GM19035 (cell line): ENCODE data around the gene CHD1.

ENCODE experiments used
- ATAC-seq: cut with Tn5 transposase; IDR thresholded peaks from one replicate; pipeline ENCODE4 v1.9.1; 2021; ENCODE audit not compliant: unreplicated experiment

The CHD1 gene

DNA sequence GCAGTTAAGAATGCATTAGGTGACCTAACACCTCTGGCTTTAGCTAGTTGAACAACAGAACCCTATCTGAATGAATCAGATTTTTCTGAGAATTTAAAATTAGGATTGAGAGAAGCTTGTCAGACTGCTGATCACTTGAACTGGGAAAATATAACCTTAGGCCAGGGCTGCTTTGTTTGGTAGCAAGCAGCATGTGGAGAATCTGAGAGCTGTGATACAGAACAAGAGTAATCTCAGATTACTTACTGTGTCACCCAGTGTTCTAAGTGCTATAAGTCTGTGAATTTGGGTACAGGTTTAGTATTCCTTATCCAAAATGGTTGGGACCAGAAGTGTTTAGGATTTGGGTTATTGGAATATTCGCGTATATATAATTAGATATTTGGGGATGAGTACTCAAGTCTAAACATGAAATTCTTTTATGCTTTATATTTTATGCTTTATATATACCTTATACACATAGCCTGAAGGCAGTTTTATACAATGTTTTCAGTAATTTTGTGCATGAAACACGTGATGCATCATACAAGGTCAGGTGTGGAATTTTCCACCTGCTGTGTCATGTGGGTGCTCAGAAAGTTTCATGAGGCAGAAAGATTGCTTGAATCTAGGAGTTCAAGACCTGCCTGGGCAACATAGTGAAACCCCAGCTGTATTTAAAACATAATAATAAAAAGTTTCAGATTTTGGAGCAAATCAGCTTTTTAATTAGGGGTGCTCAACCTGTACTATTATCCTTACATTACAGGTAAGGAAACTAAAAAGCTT is 8.3 kb upstream of the CHD1 start:
- no peak for ATAC-seq

DNA sequence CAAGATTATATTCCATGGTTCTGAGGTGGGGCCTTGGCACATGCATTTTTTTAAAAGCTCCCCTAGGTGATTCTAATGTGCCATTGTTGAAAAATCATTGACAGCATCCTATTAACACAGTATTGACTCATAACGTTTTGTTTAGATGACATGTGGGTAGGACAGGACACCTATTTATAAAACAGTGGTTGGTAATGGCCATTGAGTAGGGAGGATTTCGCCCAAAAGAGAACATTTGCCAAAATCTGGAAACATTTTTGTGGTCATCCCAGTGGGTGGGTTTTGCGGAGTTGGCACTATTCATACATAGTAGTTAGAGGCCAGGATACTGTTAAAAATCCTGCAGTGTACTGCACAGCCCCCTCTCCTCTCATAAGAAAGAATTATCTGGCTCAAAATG is 6.4 kb upstream of the CHD1 start:
- no peak for ATAC-seq

DNA sequence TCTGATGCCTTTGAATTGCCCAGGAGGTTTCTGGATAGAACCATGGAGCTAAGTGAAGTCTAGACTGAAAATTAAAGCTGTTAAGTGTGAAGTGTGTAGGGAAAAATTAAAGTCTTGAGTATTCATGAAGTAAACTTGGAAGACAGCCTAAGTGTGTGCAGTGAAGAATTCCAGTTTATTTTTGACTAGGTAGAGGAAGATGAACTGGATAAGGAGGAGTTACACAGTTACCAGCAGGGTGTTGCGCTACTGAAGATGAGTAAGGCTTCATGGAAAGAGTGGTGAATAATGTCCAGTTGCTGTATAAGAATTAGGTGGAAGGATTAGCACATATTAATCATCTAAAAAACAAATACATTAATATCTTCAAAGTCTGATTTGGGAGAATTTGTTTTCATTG is 5.7 kb upstream of the CHD1 start:
- ATAC-seq = no peak

DNA sequence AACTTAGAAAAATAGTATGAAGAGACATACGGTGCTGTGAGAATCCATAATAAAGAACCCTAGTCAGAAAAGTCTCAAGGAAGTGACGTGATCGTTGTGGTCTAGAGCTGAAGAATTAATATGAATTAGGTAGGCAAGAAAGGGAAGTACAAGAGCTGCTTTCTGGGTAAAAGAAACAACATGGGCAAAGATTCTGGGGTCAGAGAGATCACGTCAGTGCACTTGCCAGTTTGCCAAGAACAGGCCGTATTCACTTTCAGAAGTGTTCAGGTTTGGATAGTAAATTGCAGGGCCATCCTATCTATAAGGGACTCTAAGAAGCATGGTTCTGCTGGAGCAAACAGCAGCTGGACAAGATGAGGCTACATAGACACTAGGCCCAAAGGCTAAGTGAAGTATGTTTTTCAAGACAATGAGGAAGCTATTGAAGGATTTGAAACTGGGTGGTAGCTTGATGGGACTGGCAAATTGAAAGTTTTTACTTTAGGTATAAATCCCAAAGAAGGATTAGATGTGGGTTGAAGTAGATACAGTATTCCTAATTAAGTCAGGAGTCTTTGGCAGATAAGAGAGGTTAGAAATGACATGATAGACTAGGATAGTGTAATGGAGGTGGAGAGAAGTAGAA is 4.8 kb upstream of the CHD1 start:
- ATAC-seq = peak; percentile 18

DNA sequence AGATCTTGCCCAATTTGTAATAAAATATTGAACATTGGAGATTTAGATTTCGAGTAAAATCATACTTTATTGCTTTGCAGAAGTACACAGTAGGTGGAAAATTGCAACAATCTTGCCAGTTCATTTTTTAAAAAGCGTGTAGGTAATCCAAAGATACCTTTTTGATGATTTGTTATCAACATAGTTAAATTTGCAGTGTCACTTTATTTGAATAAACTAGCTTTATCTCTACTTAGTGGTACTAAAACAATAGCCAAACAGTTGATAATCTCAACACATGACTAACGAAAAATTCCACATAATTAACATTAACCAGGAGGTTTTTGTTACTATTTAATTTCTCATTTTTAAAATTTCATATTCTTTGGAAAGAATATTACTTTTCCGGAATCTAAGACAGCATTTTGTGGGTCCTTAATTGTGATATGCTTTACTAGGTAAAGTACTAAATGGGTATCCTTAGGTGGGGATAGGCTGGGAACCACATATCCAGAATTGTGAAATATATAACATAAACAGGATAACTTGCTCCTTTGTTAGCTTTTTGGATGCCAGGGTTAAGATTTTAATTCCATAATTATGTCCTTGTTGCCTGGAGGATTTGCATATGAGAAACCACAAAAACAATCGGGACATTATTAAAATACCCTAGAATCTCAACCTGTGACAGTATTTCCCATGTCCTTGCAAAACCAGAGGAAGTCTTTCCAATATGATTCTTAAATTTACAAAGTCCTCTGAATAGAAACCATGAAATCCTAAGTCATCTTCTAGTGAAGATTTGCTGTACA is 2.4 kb upstream of the CHD1 start:
- ATAC-seq = no peak

DNA sequence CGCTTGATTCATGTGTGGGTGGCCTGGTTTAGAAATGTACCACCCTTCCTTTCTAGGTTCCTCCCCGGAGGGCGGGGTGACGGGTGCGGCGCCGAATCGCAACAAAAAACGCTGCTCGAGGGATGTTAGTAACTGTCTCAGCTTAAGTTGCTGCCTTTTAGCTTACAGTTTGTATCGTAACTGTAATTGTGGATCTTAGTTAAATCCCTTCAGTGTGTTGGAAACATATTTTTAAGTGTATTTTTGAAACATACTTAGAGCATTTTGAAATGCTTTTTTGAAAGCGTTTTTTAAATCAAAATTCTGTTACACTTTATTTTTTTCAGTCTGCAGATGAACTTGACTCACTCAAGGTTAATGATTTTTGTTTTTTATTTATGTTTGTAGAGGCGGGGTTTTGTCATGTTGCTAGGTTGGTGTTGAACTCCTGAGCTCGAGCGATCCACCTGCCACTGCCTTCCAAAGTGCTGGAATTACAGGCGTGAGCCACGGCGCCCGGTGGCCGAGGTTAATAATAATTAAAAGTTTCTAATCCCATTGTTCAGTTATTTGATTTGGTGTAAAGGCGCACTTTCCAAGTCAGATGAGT is 997 bp upstream of the CHD1 start:
- ATAC-seq = peak; percentile 55

DNA sequence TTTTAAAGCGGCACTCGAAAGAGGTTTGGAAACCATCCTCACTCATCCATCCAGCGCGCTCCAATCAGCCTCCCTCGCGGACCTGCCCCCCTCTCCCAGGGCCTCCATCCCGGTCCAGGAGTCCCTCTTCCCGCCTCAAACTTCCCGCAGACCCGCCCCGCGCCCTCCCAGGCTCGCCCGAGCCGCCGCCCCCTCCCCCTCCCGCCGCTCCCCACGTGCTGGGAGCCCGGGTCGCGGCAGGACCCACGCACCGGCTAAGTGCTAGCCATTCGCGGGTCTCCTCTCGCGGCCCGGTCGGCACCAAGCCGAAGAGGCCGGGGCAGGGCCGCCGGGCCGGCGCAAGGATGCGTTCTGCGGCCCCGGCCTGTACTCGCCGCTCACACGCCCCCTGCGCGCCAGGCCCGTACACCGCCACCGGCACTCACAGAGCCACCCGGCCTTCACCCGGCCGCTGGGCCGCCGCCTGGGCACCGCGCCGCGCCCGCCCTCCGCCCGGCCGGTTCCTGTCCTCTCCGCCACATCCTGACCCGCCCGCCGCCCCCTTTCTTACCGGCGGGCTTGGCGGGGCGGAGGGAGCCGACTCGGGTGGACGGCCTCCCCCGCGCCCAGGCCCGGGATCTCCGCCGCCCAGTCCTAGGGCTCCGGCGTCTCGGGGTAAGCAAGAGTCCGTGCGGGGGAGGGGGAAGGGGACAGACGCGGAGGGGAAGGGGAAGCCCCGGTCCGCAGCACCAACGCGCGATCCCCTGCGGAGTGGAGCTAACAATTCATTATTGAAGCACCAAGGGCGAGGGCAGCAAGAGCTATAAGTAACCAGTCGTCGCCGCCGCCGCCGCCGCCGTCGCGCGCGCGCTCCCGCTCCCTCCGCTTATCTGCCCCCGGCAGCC is 576 bp downstream of the CHD1 start:
- peak; percentile 35 for ATAC-seq

DNA sequence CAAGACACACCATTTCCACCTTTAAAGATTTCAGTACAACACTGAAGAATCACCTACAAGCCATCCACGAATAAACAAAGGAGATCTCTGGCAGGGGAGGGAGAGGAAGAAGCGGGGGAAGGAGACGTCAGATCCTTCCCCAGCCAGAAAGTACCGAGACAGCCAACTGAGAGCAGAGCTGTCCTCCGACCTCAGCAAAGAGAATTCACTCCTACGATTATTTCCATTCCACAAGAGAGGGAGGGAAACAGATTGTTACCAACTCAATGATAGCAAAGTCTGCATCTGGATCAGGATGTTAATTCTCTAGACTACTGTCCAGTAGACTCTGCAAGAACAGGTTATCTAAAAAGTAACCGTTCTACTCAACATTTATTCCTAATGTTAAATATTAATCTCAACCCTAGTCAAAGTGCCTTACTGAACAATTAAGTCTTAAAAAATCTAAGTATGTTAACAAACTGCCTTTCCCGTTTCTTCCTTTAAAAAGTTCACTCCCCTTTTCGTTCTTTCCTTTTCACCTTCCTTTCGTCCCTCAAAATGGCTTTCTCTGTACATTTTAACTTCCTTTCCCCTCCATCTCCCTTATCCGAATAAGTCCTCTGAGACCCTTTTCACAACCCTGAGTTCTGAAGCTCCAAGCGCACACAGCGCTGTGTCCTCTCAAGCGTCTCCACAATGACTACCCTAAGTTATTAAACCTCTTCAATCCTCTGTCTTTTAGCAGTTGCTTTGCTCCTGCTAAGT is 1.4 kb downstream of the CHD1 start:
- ATAC-seq = peak; percentile 1

DNA sequence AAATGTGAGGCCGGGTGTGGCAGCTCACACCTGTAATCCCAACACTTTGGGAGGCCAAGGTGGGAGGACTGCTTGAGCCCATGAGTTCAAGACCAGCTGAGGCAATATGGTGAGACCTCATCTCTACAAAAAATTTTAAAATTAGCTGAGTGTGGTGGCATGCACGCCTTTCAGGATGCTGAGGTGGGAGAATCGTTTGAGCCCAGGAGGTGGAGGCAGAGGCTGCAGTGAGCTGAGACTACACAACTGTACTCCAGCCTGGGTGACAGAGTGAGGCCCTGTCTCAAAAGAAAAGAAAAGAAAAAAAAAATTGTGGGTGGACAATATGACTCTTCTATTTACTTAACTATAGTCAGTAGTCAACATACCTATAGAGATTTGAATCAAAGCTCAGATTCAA is 4.8 kb downstream of the CHD1 start:
- ATAC-seq = no peak

DNA sequence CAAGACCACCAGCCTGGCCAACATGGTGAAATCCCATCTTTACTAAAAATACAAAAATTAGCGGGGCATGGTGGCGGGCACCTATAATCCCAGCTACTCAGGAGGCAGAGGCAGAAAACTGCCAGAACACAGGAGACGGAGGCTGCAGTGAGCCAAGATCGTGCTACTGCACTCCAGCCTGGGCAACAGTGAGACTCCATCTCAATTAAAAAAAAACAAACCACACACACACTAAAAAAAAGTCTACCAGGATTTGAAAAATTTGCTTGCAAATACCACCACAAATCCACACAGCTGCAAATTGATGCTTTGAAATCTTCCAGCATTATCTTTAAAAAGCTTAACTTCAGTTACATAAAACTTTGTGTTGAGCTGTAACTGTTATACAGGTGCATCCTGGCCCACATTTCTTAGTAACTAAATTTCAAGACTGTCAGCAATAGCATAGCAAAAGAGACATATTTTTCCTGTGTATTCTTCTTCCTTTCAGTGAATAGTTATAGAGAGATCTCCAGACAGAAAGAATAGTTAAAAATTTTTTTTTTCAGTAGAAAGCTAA is 6.8 kb downstream of the CHD1 start:
- no peak for ATAC-seq

DNA sequence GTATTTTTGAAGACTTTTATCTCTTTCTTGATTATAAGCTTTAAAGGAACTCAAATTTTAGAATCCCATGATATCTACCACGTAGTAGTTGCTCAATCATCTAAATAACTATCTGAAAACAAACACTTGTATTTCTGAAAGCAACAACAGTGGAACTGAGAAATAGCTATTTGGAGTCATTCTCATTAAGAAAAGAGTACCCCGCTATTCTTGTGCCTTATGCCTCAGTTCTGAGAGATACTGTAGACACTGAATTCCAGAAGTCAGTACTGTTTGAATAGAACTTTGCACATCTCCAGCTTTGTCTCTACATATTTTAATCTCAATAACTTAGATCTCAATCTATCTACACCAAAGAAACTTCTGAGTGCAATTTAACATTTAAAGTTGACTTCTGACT is 11.4 kb downstream of the CHD1 start:
- no peak for ATAC-seq

DNA sequence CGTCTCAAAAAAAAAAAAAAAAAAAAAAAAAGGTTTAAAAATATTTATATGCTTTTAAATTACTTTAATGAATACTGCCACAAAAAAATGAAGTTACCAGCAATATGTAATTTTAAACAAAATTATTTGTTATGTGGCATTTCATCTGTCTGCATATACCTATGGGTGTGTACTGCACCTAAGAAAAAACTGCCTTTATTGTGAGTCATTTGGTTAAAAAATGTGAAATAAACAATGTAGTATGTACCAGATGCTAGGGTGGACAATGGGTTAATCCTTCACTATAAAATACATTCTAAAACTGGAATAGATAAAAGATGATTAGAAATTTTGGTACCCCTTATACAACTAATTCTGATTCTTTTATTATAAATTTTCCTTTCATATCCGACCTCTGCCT is 12.3 kb downstream of the CHD1 start:
- ATAC-seq = no peak

DNA sequence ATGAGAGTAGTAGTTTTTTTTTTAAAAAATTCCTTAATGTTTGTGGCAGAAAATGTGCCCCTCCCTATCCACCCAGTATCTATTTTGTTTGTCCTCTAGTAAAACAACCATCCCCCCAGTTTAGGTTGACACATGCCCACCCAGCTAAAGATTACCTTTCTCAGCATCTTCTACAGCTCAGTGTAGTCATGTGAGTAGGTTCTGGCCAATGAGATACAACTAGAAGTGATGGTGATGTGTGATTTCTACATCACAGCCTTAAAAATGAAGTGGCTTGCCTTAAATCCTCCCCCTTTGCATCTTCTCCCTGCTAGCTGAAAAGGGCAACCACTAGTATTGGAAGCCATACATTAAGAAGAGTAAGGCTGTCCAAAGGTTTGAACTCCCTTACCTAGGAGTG is 14.9 kb downstream of the CHD1 start:
- ATAC-seq = no peak

DNA sequence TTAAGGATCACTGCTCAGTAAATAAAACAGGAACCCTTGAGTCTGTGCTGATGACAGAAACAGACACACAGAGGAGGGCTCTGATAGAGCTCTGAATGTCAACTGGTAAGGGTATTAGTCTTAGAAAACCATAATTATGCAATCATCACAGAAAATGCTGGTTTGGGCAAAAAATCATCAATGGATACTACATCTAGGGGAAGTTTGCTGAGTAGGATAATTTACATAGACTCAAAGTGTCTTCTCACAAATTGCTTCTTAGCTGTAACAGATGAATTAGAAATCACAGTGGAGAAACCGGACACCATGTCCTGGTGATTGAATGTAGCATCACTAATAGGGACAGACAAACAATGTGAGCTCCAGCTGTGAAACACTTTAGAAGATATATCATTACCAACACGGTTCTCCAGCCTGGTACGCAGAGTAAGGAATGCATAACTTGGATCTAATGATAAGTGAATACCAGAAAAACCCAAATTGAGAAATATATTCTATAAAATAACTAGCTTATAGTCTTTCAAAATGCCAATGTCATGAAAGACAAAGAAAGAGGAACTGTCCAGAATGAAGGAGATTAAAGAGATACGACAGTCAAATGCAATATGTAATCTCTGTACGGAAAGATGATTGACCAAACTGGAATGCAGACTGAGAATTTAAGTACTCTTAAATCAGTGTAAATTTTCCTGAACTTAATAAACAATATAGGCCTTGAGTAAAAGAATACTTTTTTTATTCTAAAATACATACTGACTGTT is 17.3 kb downstream of the CHD1 start:
- ATAC-seq = no peak

DNA sequence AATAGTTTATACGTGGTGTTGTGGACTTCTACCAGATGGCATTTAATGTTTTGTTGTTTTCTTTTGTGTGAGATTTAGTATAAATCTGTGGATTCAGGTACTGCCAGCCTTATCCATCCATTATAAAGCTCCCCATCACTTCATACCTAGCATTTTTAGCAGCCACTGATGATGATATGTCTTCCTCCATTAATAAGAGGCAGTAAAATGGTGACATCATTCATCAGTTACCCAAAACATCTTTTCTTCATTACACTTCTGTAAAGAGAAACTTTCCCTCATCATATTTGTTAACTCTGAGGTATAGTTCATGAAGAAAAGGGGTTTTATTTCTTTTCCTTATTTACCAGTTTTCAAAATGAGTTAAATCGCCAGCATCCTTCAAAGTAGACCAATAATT is 19.4 kb downstream of the CHD1 start:
- no peak for ATAC-seq

DNA sequence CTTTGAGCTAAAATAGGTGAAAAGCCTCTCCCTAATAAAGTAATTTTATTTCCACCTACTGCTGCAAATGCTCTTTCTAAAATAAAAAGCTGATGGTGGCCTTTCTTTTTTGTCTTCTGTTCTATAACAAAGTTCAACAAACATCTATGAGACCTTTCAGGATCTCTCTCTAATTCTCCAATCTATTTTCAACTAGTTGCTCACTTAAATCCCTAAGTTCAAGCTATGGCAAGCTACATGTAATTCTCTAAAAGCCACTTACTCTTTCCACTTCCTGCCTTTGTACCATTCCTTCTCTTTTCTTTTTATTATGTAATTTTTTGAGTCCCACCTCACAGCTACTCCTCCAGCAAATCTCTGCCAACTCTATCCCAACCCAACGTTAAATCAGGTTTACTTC is 20.9 kb downstream of the CHD1 start:
- no peak for ATAC-seq

DNA sequence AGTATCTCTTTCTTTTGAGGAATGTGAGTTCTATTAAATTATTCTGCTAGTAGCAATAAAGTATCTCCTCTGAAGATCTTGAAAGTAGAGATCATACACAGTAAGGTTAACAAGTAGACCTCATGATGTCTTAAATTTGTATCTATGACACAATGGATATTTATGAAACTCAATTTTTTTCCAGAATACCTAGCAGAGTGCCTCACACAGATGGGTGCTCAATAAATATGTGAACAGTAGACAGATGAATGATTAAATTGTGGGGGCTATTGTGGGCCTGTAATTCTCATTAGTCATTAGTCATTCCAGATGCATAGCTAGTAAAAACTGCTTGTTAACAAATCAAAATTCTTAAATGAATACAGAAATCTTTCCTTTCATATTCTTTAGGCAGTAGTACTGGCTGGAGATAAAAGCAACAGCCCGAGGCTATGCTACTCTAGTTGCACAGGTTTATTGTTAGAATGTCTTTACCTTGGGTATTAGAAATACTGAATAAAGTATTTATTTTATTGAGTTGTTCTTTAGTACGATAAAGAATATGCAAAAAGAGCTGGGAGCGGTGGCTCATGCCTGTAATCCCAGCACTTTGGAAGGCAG is 22.0 kb downstream of the CHD1 start:
- ATAC-seq = no peak

DNA sequence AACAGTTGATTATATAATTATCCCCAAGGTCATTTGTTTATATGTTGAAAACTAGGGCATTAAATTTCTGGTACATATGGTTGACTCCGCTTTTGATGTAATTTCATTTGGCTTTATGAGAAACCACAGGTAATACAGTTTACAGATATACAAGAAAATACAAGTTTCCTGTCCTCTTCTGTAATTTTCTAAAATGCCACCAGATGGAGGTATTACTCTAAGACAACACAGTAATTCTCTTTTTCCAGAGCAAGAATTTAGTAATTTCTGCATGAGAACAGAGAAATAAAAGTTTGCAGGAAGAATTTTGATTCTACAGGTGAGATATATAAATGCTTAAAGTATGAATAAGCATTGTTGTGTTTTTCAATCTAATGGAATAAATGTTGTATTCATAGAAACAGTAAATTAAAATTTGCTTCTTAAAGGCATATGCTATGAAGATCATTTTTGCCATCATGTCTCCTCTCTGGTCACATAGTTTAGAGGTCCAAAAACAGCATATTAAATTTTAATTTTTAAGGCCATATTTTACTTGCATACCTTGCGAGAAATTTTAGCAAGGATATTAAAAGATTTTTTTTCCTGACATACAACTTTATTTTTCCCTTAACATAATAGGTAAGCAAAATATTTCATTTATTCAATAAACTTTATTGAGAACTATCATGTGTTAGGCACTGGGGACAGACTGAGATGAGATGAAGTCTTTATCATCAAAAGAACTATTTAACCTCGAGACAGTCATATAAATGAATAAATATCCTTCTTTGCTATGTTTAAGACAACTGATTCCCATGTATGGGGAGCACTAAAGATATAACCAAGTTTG is 22.7 kb downstream of the CHD1 start:
- ATAC-seq = peak; percentile 75
